HepG2 (cell line): ENCODE data around the gene RAPGEF6. TPM values are rescaled to one million over a fixed set of nuclear protein-coding genes. Genes with fewer than 3 reads are reported as not detected.

Experiments used
- ATAC-seq: fragments of 200-7000 bp; cut with Tn5 transposase; 3 replicates; pipeline ENCODE4 v1.9.1; 2020; ENCODE audit warnings: mild to moderate bottlenecking, moderate library complexity
- BruUV-seq: library from RNA; stranded (reverse); fragments of 400-500 nt; replicated peaks from 2 replicates; lab custom pipeline; 2021; lab: Mats Ljungman, UMichigan
- CTCF ChIA-PET: fragments of 300-600 bp; formaldehyde crosslinking; extraction: SDS; loops from one replicate; lab custom pipeline; 2021; ENCODE audit warnings: low total read pairs, inconsistent platforms, low intra/inter-chr PET ratio; lab: Yijun Ruan, JAX
- POLR2A ChIA-PET: fragments of 350-600 bp; sonication (Branson Sonifier 250); formaldehyde crosslinking; loops from one replicate; lab custom pipeline; 2020; ENCODE audit warnings: antibody characterized with exemption, inconsistent platforms; lab: Yijun Ruan, JAX
- DNase-seq: peaks from one replicate; pipeline ENCODE4 v3.0.0-alpha.2; 2015; ENCODE audit warnings: low spot score
- FAIRE-seq: peaks from 3 replicates; lab custom pipeline; 2011; peaks lifted over from hg19 to GRCh38; lab: Jason Lieb, UNC
- H2AFZ ChIP-seq: one replicate; pipeline ENCODE4 v1.6.1; 2011; ENCODE audit warnings: low read length, inconsistent platforms
- H3K27ac ChIP-seq: fragments of 300-600 bp; 3 replicates; pipeline ENCODE4 v1.8.0; 2011; ENCODE audit warnings: mixed run types, mild to moderate bottlenecking, mixed read lengths, low read length, inconsistent platforms; ENCODE audit not compliant: insufficient read depth; ENCODE audit errors: extremely low read length
- H3K27me3 ChIP-seq, 2 experiments: fragments of 200-600 bp in 1 of 2; 2 replicates in 1 of 2; 3 replicates in 1 of 2; pipeline versions ENCODE4 v1.6.0 to v1.8.0; 2011; ENCODE audit warnings: low read length in 2 of 2, mild to moderate bottlenecking in 2 of 2, moderate library complexity in 2 of 2, inconsistent platforms in 1 of 2; ENCODE audit not compliant: insufficient read depth in 2 of 2, control insufficient read depth in 1 of 2
- H3K36me3 ChIP-seq, 2 experiments: fragments of 200-600 bp in 1 of 2; replicated peaks in 1 of 2; 2 replicates in 1 of 2; 3 replicates in 1 of 2; pipeline versions ENCODE4 v1.5.1 to v1.8.0; 2011; ENCODE audit warnings: low read length in 2 of 2, inconsistent platforms in 1 of 2; ENCODE audit not compliant: insufficient read depth in 2 of 2, control insufficient read depth in 1 of 2
- H3K4me1 ChIP-seq: 2 replicates; pipeline ENCODE4 v1.5.1; 2012; ENCODE audit warnings: low read length, inconsistent platforms; ENCODE audit not compliant: insufficient read depth
- H3K4me2 ChIP-seq: 2 replicates; pipeline ENCODE4 v1.6.0; 2011; ENCODE audit warnings: low read depth, low read length, inconsistent platforms
- H3K4me3 ChIP-seq, 3 experiments: fragments of 200-600 bp in 1 of 3; sonication (generic), shearing (Covaris generic) in 1 of 3; replicated peaks in 1 of 3; 2 replicates each; pipeline ENCODE4 v1.5.1; 2011 to 2016; ENCODE audit warnings: low read length in 3 of 3, inconsistent platforms in 2 of 3, low read depth in 2 of 3, mild to moderate bottlenecking in 2 of 3, control low read depth in 1 of 3, mixed read lengths in 1 of 3; ENCODE audit not compliant: insufficient read depth in 1 of 3
- H3K79me2 ChIP-seq: one replicate; pipeline ENCODE4 v1.6.1; 2011; ENCODE audit warnings: low read length, inconsistent platforms; ENCODE audit not compliant: insufficient read depth
- H3K9ac ChIP-seq: 2 replicates; pipeline ENCODE4 v1.6.0; 2011; ENCODE audit warnings: mild to moderate bottlenecking, low read depth, low read length, inconsistent platforms; ENCODE audit not compliant: insufficient read depth
- H3K9me3 ChIP-seq: 2 replicates; pipeline ENCODE4 v1.5.1; 2012; ENCODE audit warnings: mild to moderate bottlenecking, low read length
- H4K20me1 ChIP-seq: 2 replicates; pipeline ENCODE4 v1.6.0; 2011; ENCODE audit warnings: inconsistent platforms, mild to moderate bottlenecking, low read length, moderate library complexity; ENCODE audit not compliant: insufficient read depth
- ARID2 ChIP-seq: sonication (generic); formaldehyde crosslinking; IDR thresholded peaks from 2 replicates; pipeline ENCODE4 v1.8.1; 2022; ENCODE audit warnings: mild to moderate bottlenecking, missing genetic modification reagents, borderline replicate concordance
- CBFB ChIP-seq: sonication (generic); formaldehyde crosslinking; IDR thresholded peaks from 2 replicates; pipeline ENCODE4 v1.4.0; 2020; ENCODE audit warnings: missing genetic modification reagents
- CEBPG ChIP-seq: IDR thresholded peaks from 2 replicates; pipeline ENCODE4 v1.6.1; 2016
- ERF ChIP-seq: IDR thresholded peaks from 2 replicates; pipeline ENCODE4 v1.6.1; 2018; ENCODE audit warnings: missing biosample characterization, missing genetic modification reagents
- GATA4 ChIP-seq: sonication (generic); IDR thresholded peaks from 2 replicates; pipeline ENCODE4 v1.6.1; 2016; ENCODE audit warnings: antibody characterized with exemption, low read depth, borderline replicate concordance
- GATAD1 ChIP-seq: IDR thresholded peaks from 2 replicates; pipeline ENCODE4 v1.6.1; 2016; ENCODE audit warnings: missing genetic modification reagents, missing compliant biosample characterization
- KDM2A ChIP-seq: sonication (generic); formaldehyde crosslinking; IDR thresholded peaks from 2 replicates; pipeline ENCODE4 v1.4.0; 2020; ENCODE audit warnings: low read depth, missing genetic modification reagents, borderline replicate concordance
- MIER3 ChIP-seq: IDR thresholded peaks from 2 replicates; pipeline ENCODE4 v1.6.1; 2016; ENCODE audit warnings: missing compliant biosample characterization, borderline replicate concordance
- RAD51 ChIP-seq: fragments of 450-650 bp; IDR thresholded peaks from 2 replicates; pipeline ENCODE4 v1.6.1; 2016; ENCODE audit warnings: borderline replicate concordance
- REXO4 ChIP-seq: sonication (generic); formaldehyde crosslinking; IDR thresholded peaks from 2 replicates; pipeline ENCODE4 v1.8.0; 2022; ENCODE audit warnings: missing genetic modification reagents, mild to moderate bottlenecking, borderline replicate concordance
- TBL1XR1 ChIP-seq: fragments of 150-350 bp; IDR thresholded peaks from 2 replicates; pipeline ENCODE4 v1.6.1; 2014; ENCODE audit warnings: borderline replicate concordance, low read length; ENCODE audit not compliant: partially characterized antibody
- TCF12 ChIP-seq, 2 experiments: fragments of 450-650 bp in 1 of 2; sonication (generic) in 1 of 2; formaldehyde crosslinking in 1 of 2; IDR thresholded peaks; 2 replicates each; pipeline versions ENCODE4 v1.6.1 to v1.8.0; 2017 to 2022; ENCODE audit warnings: antibody characterized with exemption in 1 of 2, mild to moderate bottlenecking in 1 of 2, missing genetic modification reagents in 1 of 2, moderate library complexity in 1 of 2
- U2AF2 ChIP-seq: fragments of 200-400 bp; formaldehyde crosslinking; IDR thresholded peaks from 2 replicates; pipeline ENCODE4 v1.6.1; 2017; ENCODE audit warnings: low read depth, mild to moderate bottlenecking, low read length
- ZNF720 ChIP-seq: sonication (generic); formaldehyde crosslinking; IDR thresholded peaks from 2 replicates; pipeline ENCODE4 v1.4.0; 2020; ENCODE audit warnings: missing genetic modification reagents
- ZNF83 ChIP-seq: sonication (generic); formaldehyde crosslinking; IDR thresholded peaks from 2 replicates; pipeline ENCODE4 v1.4.0; 2020; ENCODE audit warnings: missing genetic modification reagents, mild to moderate bottlenecking, borderline replicate concordance
- WGBS: methylation state at CpG from one replicate; pipeline ENCODE4 v1.1.6; 2017; ENCODE audit warnings: low lambda C conversion rate; 5-methylcytosine and 5-hydroxymethylcytosine counted together
- in situ Hi-C: cut with HindIII; loops from 2 replicates; pipeline ENCODE4 v1.10.0; 2017; ENCODE audit warnings: low pct_unique_long_range_greater_than_20kb; ENCODE audit not compliant: extremely low pct_ligation_motif_present
- intact Hi-C: fragments of 100-400 bp; cut with micrococcal nuclease; formaldehyde crosslinking; loops from one replicate; pipeline ENCODE4 v1.10.0; 2022; ENCODE audit not compliant: unreplicated experiment
- polyA plus RNA-seq, 8 experiments: library from polyadenylated mRNA; depleted of rRNA in 3 of 8; stranded (reverse) in 7 of 8; unstranded in 1 of 8; fragments of >200 nt; fragmentation: Illumina TruSeq in 4 of 8; extraction: Trizol in 4 of 8; gene quantifications; 2 replicates each; pipeline versions ENCODE4 v1.2.1 to v1.2.3, GENCODE V29; 2011 to 2016; ENCODE audit warnings: low read depth in 4 of 8, missing spikeins in 1 of 8, mixed read lengths in 1 of 8; ENCODE audit not compliant: insufficient read depth in 1 of 8
- total RNA-seq, 5 experiments: library from RNA; depleted of rRNA; stranded (reverse); fragments of >200 nt; fragmentation: Illumina TruSeq; extraction: Trizol; gene quantifications; 2 replicates each; pipeline ENCODE4 v1.2.3, GENCODE V29; 2016; ENCODE audit warnings: low read depth in 1 of 5
- TF ChIP-seq, protein P1 (sequence below): sonication (generic); formaldehyde crosslinking; IDR thresholded peaks from 2 replicates; pipeline ENCODE4 v1.5.0; 2020; ENCODE audit warnings: missing genetic modification reagents
- TF ChIP-seq, protein P2 (sequence below): sonication (generic); formaldehyde crosslinking; IDR thresholded peaks from 2 replicates; pipeline ENCODE4 v1.4.0; 2020; ENCODE audit warnings: missing genetic modification reagents
- TF ChIP-seq, protein P3 (sequence below): IDR thresholded peaks from 2 replicates; pipeline ENCODE4 v1.6.1; 2016; ENCODE audit warnings: missing compliant biosample characterization, missing genetic modification reagents, borderline replicate concordance

The RAPGEF6 gene
- total and polyA plus RNA-seq, 2 of the 13 experiments (the other 11 are each of a cell fraction or from before 2014, with no cell fraction given), result 7.7 to 24.6 TPM

DNA sequence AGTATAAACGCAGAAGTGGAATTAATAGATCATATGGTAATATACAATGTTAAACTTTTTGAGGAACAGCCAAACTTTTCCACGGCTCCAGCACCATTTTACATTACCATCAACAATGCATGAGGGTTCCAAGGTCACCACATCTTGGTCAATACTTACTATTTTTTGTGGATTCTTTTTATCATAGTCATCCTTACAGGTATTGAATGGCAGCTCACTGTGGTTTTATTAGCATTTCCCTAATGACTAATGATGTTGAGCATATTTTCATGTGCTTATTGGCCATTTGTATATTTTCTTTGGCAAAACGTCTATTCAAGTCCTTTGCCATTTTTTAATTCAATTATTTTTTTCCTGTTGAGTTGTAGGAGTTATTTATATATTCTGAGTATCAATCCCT lies 14.1 kb upstream of the RAPGEF6 start (continued):
- TF ChIP-seq GATA4, result no peak

DNA sequence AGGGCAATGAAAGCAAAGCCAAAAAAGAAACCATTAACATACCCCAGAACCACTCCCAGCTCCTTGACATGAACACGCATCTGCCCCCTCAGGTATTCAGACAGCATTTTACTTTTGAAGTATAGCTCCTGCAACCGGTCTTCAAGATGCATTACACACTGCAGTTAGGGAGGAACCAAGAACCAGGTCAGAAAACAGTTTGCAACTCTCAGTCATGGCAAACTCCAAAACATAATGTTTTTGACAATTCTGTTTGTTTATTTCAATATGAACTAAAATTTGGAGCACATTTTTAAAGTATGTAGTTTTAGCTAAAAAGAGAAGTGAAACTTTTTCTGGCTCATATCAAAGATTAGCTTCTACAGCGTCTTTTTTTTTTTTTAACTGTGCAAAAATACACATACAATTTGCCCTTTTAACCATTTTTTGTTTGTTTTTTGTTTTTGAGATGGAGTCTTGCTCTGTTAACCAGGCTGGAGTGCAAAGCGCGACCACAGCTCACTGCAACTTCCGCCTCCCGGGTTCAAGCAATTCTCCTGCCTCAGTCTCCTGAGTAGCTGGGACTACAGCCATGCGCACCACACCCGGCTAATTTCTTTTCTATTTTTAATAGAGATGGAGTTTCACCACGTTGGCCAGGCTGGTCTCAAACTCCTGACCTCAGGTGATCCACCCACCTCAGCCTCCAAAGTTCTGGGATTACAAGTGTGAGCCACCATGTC lies 12.2 kb upstream of the RAPGEF6 start:
- no peak overlapping the region for H3K4me3 ChIP-seq
- H3K79me2 ChIP-seq, result no peaks in the 10 kb centered on the region
- ChIA-PET POLR2A (interaction anchor here (0.9 kb wide), 1 partner anchor 11 kb away, joined by 3 read pairs; no protein-coding TSS in a partner anchor), CTCF (no interaction called here)
- H3K9ac ChIP-seq, result no peak overlapping the region
- H4K20me1 ChIP-seq, result no peaks in the 10 kb centered on the region
- no peak for DNase-seq
- 96% methylated on average over 10 of the region's 10 CpGs for WGBS
- H3K27ac ChIP-seq, result no peak overlapping the region
- H3K27me3 ChIP-seq, result no peaks in the 10 kb centered on the region
- no peaks in the 10 kb centered on the region for H3K9me3 ChIP-seq
- no peak overlapping the region for H2AFZ ChIP-seq
- no peak for FAIRE-seq
- H3K36me3 ChIP-seq, result peaks cover 5 to 56% of the 10 kb centered on the region in 2 experiments; a peak in 4 of 5 replicates
- H3K4me2 ChIP-seq, result no peak overlapping the region
- ATAC-seq, result no peak
- in situ Hi-C loops (no loop called here), intact Hi-C loops (no loop called here)
- no TSS peak for BruUV-seq
- no peaks in the 10 kb centered on the region for H3K4me1 ChIP-seq
- TF ChIP-seq, protein P1, sequence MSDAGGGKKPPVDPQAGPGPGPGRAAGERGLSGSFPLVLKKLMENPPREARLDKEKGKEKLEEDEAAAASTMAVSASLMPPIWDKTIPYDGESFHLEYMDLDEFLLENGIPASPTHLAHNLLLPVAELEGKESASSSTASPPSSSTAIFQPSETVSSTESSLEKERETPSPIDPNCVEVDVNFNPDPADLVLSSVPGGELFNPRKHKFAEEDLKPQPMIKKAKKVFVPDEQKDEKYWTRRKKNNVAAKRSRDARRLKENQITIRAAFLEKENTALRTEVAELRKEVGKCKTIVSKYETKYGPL, result no peak
- TF ChIP-seq TBL1XR1 (no peak), ZNF83 (no peak), CBFB (CRISPR knock-in tag) (no peak), ZNF720 (CRISPR knock-in tag) (no peak), ARID2 (no peak), RAD51 (no peak), TCF12 (IDR thresholded peaks at IDR 0.05) (no peak), TCF12 (CRISPR knock-in tag; IDR thresholded peaks at IDR 0.05) (no peak), CEBPG (no peak), U2AF2 (no peak), ERF (CRISPR knock-in tag) (no peak), MIER3 (CRISPR knock-in tag) (no peak), REXO4 (no peak), GATAD1 (CRISPR knock-in tag) (no peak), KDM2A (no peak)
- TF ChIP-seq, protein P2, sequence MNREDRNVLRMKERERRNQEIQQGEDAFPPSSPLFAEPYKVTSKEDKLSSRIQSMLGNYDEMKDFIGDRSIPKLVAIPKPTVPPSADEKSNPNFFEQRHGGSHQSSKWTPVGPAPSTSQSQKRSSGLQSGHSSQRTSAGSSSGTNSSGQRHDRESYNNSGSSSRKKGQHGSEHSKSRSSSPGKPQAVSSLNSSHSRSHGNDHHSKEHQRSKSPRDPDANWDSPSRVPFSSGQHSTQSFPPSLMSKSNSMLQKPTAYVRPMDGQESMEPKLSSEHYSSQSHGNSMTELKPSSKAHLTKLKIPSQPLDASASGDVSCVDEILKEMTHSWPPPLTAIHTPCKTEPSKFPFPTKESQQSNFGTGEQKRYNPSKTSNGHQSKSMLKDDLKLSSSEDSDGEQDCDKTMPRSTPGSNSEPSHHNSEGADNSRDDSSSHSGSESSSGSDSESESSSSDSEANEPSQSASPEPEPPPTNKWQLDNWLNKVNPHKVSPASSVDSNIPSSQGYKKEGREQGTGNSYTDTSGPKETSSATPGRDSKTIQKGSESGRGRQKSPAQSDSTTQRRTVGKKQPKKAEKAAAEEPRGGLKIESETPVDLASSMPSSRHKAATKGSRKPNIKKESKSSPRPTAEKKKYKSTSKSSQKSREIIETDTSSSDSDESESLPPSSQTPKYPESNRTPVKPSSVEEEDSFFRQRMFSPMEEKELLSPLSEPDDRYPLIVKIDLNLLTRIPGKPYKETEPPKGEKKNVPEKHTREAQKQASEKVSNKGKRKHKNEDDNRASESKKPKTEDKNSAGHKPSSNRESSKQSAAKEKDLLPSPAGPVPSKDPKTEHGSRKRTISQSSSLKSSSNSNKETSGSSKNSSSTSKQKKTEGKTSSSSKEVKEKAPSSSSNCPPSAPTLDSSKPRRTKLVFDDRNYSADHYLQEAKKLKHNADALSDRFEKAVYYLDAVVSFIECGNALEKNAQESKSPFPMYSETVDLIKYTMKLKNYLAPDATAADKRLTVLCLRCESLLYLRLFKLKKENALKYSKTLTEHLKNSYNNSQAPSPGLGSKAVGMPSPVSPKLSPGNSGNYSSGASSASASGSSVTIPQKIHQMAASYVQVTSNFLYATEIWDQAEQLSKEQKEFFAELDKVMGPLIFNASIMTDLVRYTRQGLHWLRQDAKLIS (CRISPR knock-in tag), result no peak
- TF ChIP-seq, protein P3, sequence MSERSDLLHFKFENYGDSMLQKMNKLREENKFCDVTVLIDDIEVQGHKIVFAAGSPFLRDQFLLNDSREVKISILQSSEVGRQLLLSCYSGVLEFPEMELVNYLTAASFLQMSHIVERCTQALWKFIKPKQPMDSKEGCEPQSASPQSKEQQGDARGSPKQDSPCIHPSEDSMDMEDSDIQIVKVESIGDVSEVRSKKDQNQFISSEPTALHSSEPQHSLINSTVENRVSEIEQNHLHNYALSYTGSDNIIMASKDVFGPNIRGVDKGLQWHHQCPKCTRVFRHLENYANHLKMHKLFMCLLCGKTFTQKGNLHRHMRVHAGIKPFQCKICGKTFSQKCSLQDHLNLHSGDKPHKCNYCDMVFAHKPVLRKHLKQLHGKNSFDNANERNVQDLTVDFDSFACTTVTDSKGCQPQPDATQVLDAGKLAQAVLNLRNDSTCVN (CRISPR knock-in tag), result no peak
